Right cardiac atrium (tissue), 5 donors: Measurements from ENCODE around the gene PGR. TPM values are rescaled to one million over a fixed set of nuclear protein-coding genes. Genes with fewer than 3 reads are reported as not detected.
"Not testable (repeated sequence)": the region's sequence is repeated elsewhere in the genome, so short reads cannot be mapped to it uniquely, and the experiment has no call there.

Experiments
- ATAC-seq, 2 donors: fragments of 200-7000 bp; cut with Tn5 transposase; one replicate each; pipeline versions ENCODE4 v1.8.0 to v1.9.1; 2020; ENCODE audit warnings: moderate library complexity in 2 of 2, mild to moderate bottlenecking in 1 of 2
- DNase-seq, 3 donors: peaks; one replicate each; pipeline ENCODE4 v3.0.0-alpha.2; 2020
- H3K27ac ChIP-seq: one replicate; pipeline ENCODE4 v1.5.1; 2013; ENCODE audit warnings: mild to moderate bottlenecking, low read length, control low read depth, moderate library complexity
- H3K27me3 ChIP-seq: one replicate; pipeline ENCODE4 v1.6.1; 2013; ENCODE audit not compliant: control insufficient read depth, insufficient read depth
- H3K4me1 ChIP-seq: one replicate; pipeline ENCODE4 v1.6.1; 2013; ENCODE audit warnings: low read length; ENCODE audit not compliant: control insufficient read depth, insufficient read depth
- H3K4me3 ChIP-seq: one replicate; pipeline ENCODE4 v1.5.1; 2013; ENCODE audit warnings: low read length, control low read depth
- H3K9me3 ChIP-seq: one replicate; pipeline ENCODE4 v1.6.1; 2013; ENCODE audit warnings: low read length; ENCODE audit not compliant: control insufficient read depth
- WGBS: extraction: QIAGEN DNeasy Blood & Tissue Kit; methylation state at CpG from one replicate; pipeline ENCODE4 v1.1.7; 2013; 5-methylcytosine and 5-hydroxymethylcytosine counted together
- intact Hi-C, 4 donors: fragments of 100-400 bp; cut with DNase I; formaldehyde crosslinking; loops; one replicate each; pipeline versions ENCODE4 v1.11.0 to v1.14.0; 2022 to 2023
- polyA plus RNA-seq: library from polyadenylated mRNA; stranded (reverse); fragments of 200-250 nt; gene quantifications from one replicate; pipeline ENCODE4 v1.2.3, GENCODE V29; 2013
- total RNA-seq, 4 donors: library from RNA; stranded (reverse); fragmentation: NEBNext Ultra II Directional; extraction: Animal tissue kit (Norgen Biotek cat#: 25700); gene quantifications; one replicate each; pipeline ENCODE4 v1.2.1, GENCODE V29; 2021
- donor health status: healthy with polysubstance abuse.
- donor health status: DM: no; HTN: yes; CAD: no.
- donor health status: DM: no; HTN: no; CAD: no.
- donor health status: DM: no; HTN: yes; CAD: no; lungs with severe emphysema.
- donor health status: DM: yes; HTN: yes; CAD: no.

The PGR gene
- total and polyA plus RNA-seq, 5 donors = 2.1 to 10.1 (median 7.3) TPM

GRCh38 chr11:101034076-101034475 is 95.5 kb downstream of the PGR start:
- H3K4me1 ChIP-seq = no peaks in the 10 kb centered on the region
- H3K27ac ChIP-seq = peak overlapping the region; percentile 56
- ATAC-seq (peak; percentile 91 to 94), DNase-seq (peak; percentile 70 to 89 (median 84))
- WGBS = 24% methylated on average over 4 of the region's 4 CpGs
- H3K27me3 ChIP-seq = no peaks in the 10 kb centered on the region
- intact Hi-C loops = loop anchor here in 1 of 4 donors (10.0 kb wide), 1 partner anchor 81 kb away; no protein-coding TSS in a partner anchor
- H3K4me3 ChIP-seq = peak overlapping the region; percentile 25
- H3K9me3 ChIP-seq = no peaks in the 10 kb centered on the region

GRCh38 chr11:101032991-101033390 is 96.6 kb downstream of the PGR start:
- ATAC-seq = no peak
- Histone ChIP-seq H3K4me1 (no peaks in the 10 kb centered on the region), H3K27ac (no peak overlapping the region), H3K9me3 (no peaks in the 10 kb centered on the region), H3K27me3 (no peaks in the 10 kb centered on the region), H3K4me3 (no peak overlapping the region)
- intact Hi-C loops = loop anchor here in 1 of 4 donors (10.0 kb wide), 1 partner anchor 82 kb away; no protein-coding TSS in a partner anchor
- no peak for DNase-seq

GRCh38 chr11:101031713-101032112 is 97.9 kb downstream of the PGR start:
- Histone ChIP-seq H3K4me3 (no peak overlapping the region), H3K4me1 (no peaks in the 10 kb centered on the region), H3K9me3 (no peaks in the 10 kb centered on the region), H3K27ac (no peak overlapping the region), H3K27me3 (no peaks in the 10 kb centered on the region)
- DNase-seq (no peak), ATAC-seq (no peak)
- 90% methylated on average over 3 of the region's 3 CpGs for WGBS
- intact Hi-C loops = loop anchor here in 1 of 4 donors (10.0 kb wide), 1 partner anchor 83 kb away; no protein-coding TSS in a partner anchor

GRCh38 chr11:101030692-101031091 is 98.9 kb downstream of the PGR start:
- intact Hi-C loops = loop anchor here in 1 of 4 donors (10.0 kb wide), 1 partner anchor 84 kb away; no protein-coding TSS in a partner anchor

GRCh38 chr11:101030015-101030414 is 99.6 kb downstream of the PGR start:
- H3K4me3 ChIP-seq = no peak overlapping the region
- H3K9me3 ChIP-seq = no peaks in the 10 kb centered on the region
- DNase-seq (no peak), ATAC-seq (no peak)
- no peaks in the 10 kb centered on the region for H3K4me1 ChIP-seq
- no peaks in the 10 kb centered on the region for H3K27me3 ChIP-seq
- WGBS = 65% methylated on average over 3 of the region's 3 CpGs
- no peak overlapping the region for H3K27ac ChIP-seq
- intact Hi-C loops = loop anchor here in 1 of 4 donors (10.0 kb wide), 1 partner anchor 85 kb away; no protein-coding TSS in a partner anchor

More at GRCh38 chr11:101030692-101031091, 98.9 kb downstream of the PGR start:
- Histone ChIP-seq H3K27me3 (no peaks in the 10 kb centered on the region), H3K27ac (no peak overlapping the region), H3K4me3 (no peak overlapping the region), H3K9me3 (no peaks in the 10 kb centered on the region), H3K4me1 (no peaks in the 10 kb centered on the region)
- 90% methylated on average over 1 of the region's 1 CpG for WGBS
- DNase-seq (no peak), ATAC-seq (no peak)

- WGBS = 72% methylated on average over 1 of the region's 1 CpG
- ATAC-seq = no peak
- H3K27me3 ChIP-seq = no peaks in the 10 kb centered on the region
- H3K4me3 ChIP-seq = no peak overlapping the region
- H3K9me3 ChIP-seq = no peaks in the 10 kb centered on the region
- no peak for DNase-seq
- intact Hi-C loops = no loop called here
- H3K27ac ChIP-seq = no peak overlapping the region
- no peaks in the 10 kb centered on the region for H3K4me1 ChIP-seq
Observed at GRCh38 chr11:101028644-101029043, 101.0 kb downstream of the PGR start.

GRCh38 chr11:101022256-101022655 is 107.4 kb downstream of the PGR start:
- ATAC-seq (no peak), DNase-seq (no peak)
- Histone ChIP-seq H3K27me3 (no peaks in the 10 kb centered on the region), H3K9me3 (no peaks in the 10 kb centered on the region), H3K4me3 (no peak overlapping the region), H3K27ac (no peak overlapping the region), H3K4me1 (no peaks in the 10 kb centered on the region)
- intact Hi-C loops = no loop called here

- no peaks in the 10 kb centered on the region for H3K9me3 ChIP-seq
- no peaks in the 10 kb centered on the region for H3K27me3 ChIP-seq
- no peak overlapping the region for H3K4me3 ChIP-seq
- no peak for ATAC-seq
- 84% methylated on average over 1 of the region's 1 CpG for WGBS
- intact Hi-C loops = no loop called here
- no peak for DNase-seq
- no peak overlapping the region for H3K27ac ChIP-seq
- H3K4me1 ChIP-seq = no peaks in the 10 kb centered on the region
Observed at GRCh38 chr11:101019870-101020269, 109.7 kb downstream of the PGR start.

- ATAC-seq = no peak
- no peak overlapping the region for H3K4me3 ChIP-seq
- intact Hi-C loops = no loop called here
- H3K4me1 ChIP-seq = no peaks in the 10 kb centered on the region
- no peaks in the 10 kb centered on the region for H3K9me3 ChIP-seq
- DNase-seq = no peak
- no peaks in the 10 kb centered on the region for H3K27me3 ChIP-seq
- H3K27ac ChIP-seq = no peak overlapping the region
Observed at GRCh38 chr11:101014600-101015285, 114.9 kb downstream of the PGR start.

GRCh38 chr11:101013702-101014101 is 115.9 kb downstream of the PGR start:
- H3K9me3 ChIP-seq, H3K27ac ChIP-seq, H3K4me1 ChIP-seq, H3K4me3 ChIP-seq, intact Hi-C loops, H3K27me3 ChIP-seq, ATAC-seq, DNase-seq: not testable (repeated sequence)

- no peak for DNase-seq
- Histone ChIP-seq H3K4me1 (no peaks in the 10 kb centered on the region), H3K27ac (no peak overlapping the region), H3K9me3 (no peaks in the 10 kb centered on the region), H3K4me3 (no peak overlapping the region), H3K27me3 (no peaks in the 10 kb centered on the region)
- 82% methylated on average over 5 of the region's 5 CpGs for WGBS
- ATAC-seq = no peak
- intact Hi-C loops = no loop called here
Observed at GRCh38 chr11:101011881-101012280, 117.7 kb downstream of the PGR start.
